Adipocyte (in vitro differentiated cells): ENCODE measurements around the gene DAGLB.
A peak's percentile ranks its signal among the peaks of the same experiment; 100 is the strongest.
"Not testable (repeated sequence)": the region's sequence is repeated elsewhere in the genome, so short reads cannot be mapped to it uniquely, and the experiment has no call there.

Experiments used
- DNase-seq: peaks from one replicate; pipeline ENCODE4 v3.0.0-alpha.2; 2015; ENCODE audit warnings: low read depth
- H3K27me3 ChIP-seq: replicated peaks from 2 replicates; pipeline ENCODE4 v1.7.0; 2013; ENCODE audit warnings: mild to moderate bottlenecking, low read length, moderate library complexity; ENCODE audit not compliant: control insufficient read depth, insufficient read depth
- H3K36me3 ChIP-seq: 2 replicates; pipeline ENCODE4 v1.7.0; 2013; ENCODE audit warnings: low read length, mild to moderate bottlenecking, moderate library complexity; ENCODE audit not compliant: control insufficient read depth, insufficient read depth, severe bottlenecking
- H3K4me1 ChIP-seq: 2 replicates; pipeline ENCODE4 v1.7.0; 2013; ENCODE audit warnings: mild to moderate bottlenecking, low read length, moderate library complexity; ENCODE audit not compliant: control insufficient read depth, insufficient read depth
- H3K4me3 ChIP-seq: 2 replicates; pipeline ENCODE4 v1.7.0; 2013; ENCODE audit warnings: mild to moderate bottlenecking, low read length, moderate library complexity
- H3K9ac ChIP-seq: 2 replicates; pipeline ENCODE4 v1.7.0; 2013; ENCODE audit warnings: mild to moderate bottlenecking, low read length, moderate library complexity
- H3K9me3 ChIP-seq: 2 replicates; pipeline ENCODE4 v1.7.0; 2013; ENCODE audit warnings: mild to moderate bottlenecking, low read length, moderate library complexity; ENCODE audit not compliant: control insufficient read depth

The DAGLB gene

GRCh38 chr7:6482307-6482706 is 34.6 kb upstream of the DAGLB start:
- Histone ChIP-seq H3K27me3 (no peaks in the 10 kb centered on the region), H3K4me1 (peaks cover 49% of the 10 kb centered on the region), H3K36me3 (peaks cover 13% of the 10 kb centered on the region), H3K9ac (peak overlapping the region; percentile 99), H3K9me3 (no peaks in the 10 kb centered on the region), H3K4me3 (peak overlapping the region; percentile 97)
- DNase-seq: no peak

GRCh38 chr7:6481445-6481844 is 33.7 kb upstream of the DAGLB start:
- no peak for DNase-seq
- no peaks in the 10 kb centered on the region for H3K9me3 ChIP-seq
- peaks cover 13% of the 10 kb centered on the region for H3K36me3 ChIP-seq
- H3K4me3 ChIP-seq: peak overlapping the region; percentile 97
- H3K27me3 ChIP-seq: no peaks in the 10 kb centered on the region
- H3K9ac ChIP-seq: peak overlapping the region; percentile 74
- peaks cover 57% of the 10 kb centered on the region for H3K4me1 ChIP-seq

- peak overlapping the region; percentile 74 for H3K9ac ChIP-seq
- H3K9me3 ChIP-seq: no peaks in the 10 kb centered on the region
- H3K27me3 ChIP-seq: no peaks in the 10 kb centered on the region
- DNase-seq: no peak
- H3K36me3 ChIP-seq: peaks cover 13% of the 10 kb centered on the region
- peaks cover 68% of the 10 kb centered on the region for H3K4me1 ChIP-seq
- H3K4me3 ChIP-seq: peak overlapping the region; percentile 97
Observed at GRCh38 chr7:6480323-6480660, 32.5 kb upstream of the DAGLB start.

GRCh38 chr7:6479067-6479466 is 31.3 kb upstream of the DAGLB start:
- Histone ChIP-seq H3K9ac (no peak overlapping the region), H3K36me3 (peaks cover 22% of the 10 kb centered on the region)

GRCh38 chr7:6478186-6478585 is 30.4 kb upstream of the DAGLB start:
- H3K4me1 ChIP-seq: peaks cover 66% of the 10 kb centered on the region
- peaks cover 31% of the 10 kb centered on the region for H3K36me3 ChIP-seq
- no peak overlapping the region for H3K9ac ChIP-seq
- no peaks in the 10 kb centered on the region for H3K9me3 ChIP-seq
- H3K4me3 ChIP-seq: no peak overlapping the region
- no peak for DNase-seq
- no peaks in the 10 kb centered on the region for H3K27me3 ChIP-seq

More at GRCh38 chr7:6479067-6479466, 31.3 kb upstream of the DAGLB start:
- Histone ChIP-seq H3K27me3 (no peaks in the 10 kb centered on the region), H3K4me3 (no peak overlapping the region), H3K9me3 (no peaks in the 10 kb centered on the region), H3K4me1 (peaks cover 66% of the 10 kb centered on the region)
- DNase-seq: no peak

- DNase-seq: no peak
- H3K9me3 ChIP-seq: no peaks in the 10 kb centered on the region
- H3K4me1 ChIP-seq: peaks cover 64% of the 10 kb centered on the region
- peak overlapping the region; percentile 9 for H3K9ac ChIP-seq
- H3K36me3 ChIP-seq: peaks cover 40% of the 10 kb centered on the region
- H3K4me3 ChIP-seq: no peak overlapping the region
- H3K27me3 ChIP-seq: no peaks in the 10 kb centered on the region
Observed at GRCh38 chr7:6477318-6477660, 29.5 kb upstream of the DAGLB start.

GRCh38 chr7:6476596-6477317 is 29.0 kb upstream of the DAGLB start:
- H3K9ac ChIP-seq: peak overlapping the region; percentile 9
- peaks cover 61% of the 10 kb centered on the region for H3K4me1 ChIP-seq
- H3K4me3 ChIP-seq: no peak overlapping the region
- no peaks in the 10 kb centered on the region for H3K27me3 ChIP-seq
- no peaks in the 10 kb centered on the region for H3K9me3 ChIP-seq
- peaks cover 45% of the 10 kb centered on the region for H3K36me3 ChIP-seq
- DNase-seq: no peak

GRCh38 chr7:6475433-6476186 is 27.9 kb upstream of the DAGLB start:
- H3K4me1 ChIP-seq: peaks cover 50% of the 10 kb centered on the region
- DNase-seq: no peak
- H3K27me3 ChIP-seq: no peaks in the 10 kb centered on the region
- no peaks in the 10 kb centered on the region for H3K9me3 ChIP-seq
- H3K4me3 ChIP-seq: no peak overlapping the region
- peaks cover 45% of the 10 kb centered on the region for H3K36me3 ChIP-seq
- no peak overlapping the region for H3K9ac ChIP-seq

- peaks cover 90% of the 10 kb centered on the region for H3K36me3 ChIP-seq
- no peak overlapping the region for H3K9ac ChIP-seq
- no peak for DNase-seq
Observed at GRCh38 chr7:6465862-6466261, 18.1 kb upstream of the DAGLB start.

GRCh38 chr7:6463609-6464008 is 15.9 kb upstream of the DAGLB start:
- not testable (repeated sequence) for DNase-seq, H3K27me3 ChIP-seq
- peaks cover 80% of the 10 kb centered on the region for H3K36me3 ChIP-seq

More at GRCh38 chr7:6465862-6466261, 18.1 kb upstream of the DAGLB start:
- H3K4me3 ChIP-seq: no peak overlapping the region
- no peaks in the 10 kb centered on the region for H3K4me1 ChIP-seq
- no peaks in the 10 kb centered on the region for H3K9me3 ChIP-seq
- no peaks in the 10 kb centered on the region for H3K27me3 ChIP-seq

GRCh38 chr7:6461946-6462550 is 14.3 kb upstream of the DAGLB start:
- DNase-seq: no peak

More at GRCh38 chr7:6463609-6464008, 15.9 kb upstream of the DAGLB start:
- H3K9ac ChIP-seq, H3K4me3 ChIP-seq, H3K9me3 ChIP-seq, H3K4me1 ChIP-seq: not testable (repeated sequence)

More at GRCh38 chr7:6461946-6462550, 14.3 kb upstream of the DAGLB start:
- Histone ChIP-seq H3K4me1 (no peaks in the 10 kb centered on the region), H3K36me3 (peaks cover 64% of the 10 kb centered on the region), H3K27me3 (no peaks in the 10 kb centered on the region), H3K4me3 (no peak overlapping the region), H3K9ac (no peak overlapping the region), H3K9me3 (no peaks in the 10 kb centered on the region)
